Measurements from ENCODE around the gene RAB33A.

- TF ChIP-seq ZBTB33 (IDR thresholded peaks at IDR 0.05; ENCODE audit: extremely low read depth, insufficient replicate concordance, low read length) (no peak), EZH2 (IDR thresholded peaks at IDR 0.05) (no peak), SIN3A (IDR thresholded peaks at IDR 0.05; ENCODE audit: low read depth) (no peak), ZFX (IDR thresholded peaks at IDR 0.05) (no peak)
Measured at GRCh38 chrX:130155564-130155963, 16.2 kb upstream of the RAB33A start.

All from HCT116 (cell line).